SU-DHL-6 (cell line): Measurements from ENCODE around the gene XPO5.

ENCODE experiments used
- EZH2phosphoT487 ChIP-seq: fragments of 200-600 bp; sonication (generic), shearing (Covaris generic); conservative IDR thresholded peaks from 2 replicates; pipeline ENCODE4 v1.6.1; 2018; ENCODE audit warnings: mild to moderate bottlenecking, antibody characterized with exemption, low read length, moderate library complexity, mixed read lengths
- TF ChIP-seq, protein P1 (sequence below): fragments of 200-600 bp; sonication (generic); IDR thresholded peaks from one replicate; pipeline ENCODE4 v1.5.1; 2017; ENCODE audit warnings: antibody characterized with exemption, mild to moderate bottlenecking, low read length, moderate library complexity; ENCODE audit not compliant: insufficient read depth, poor library complexity, severe bottlenecking

- TF ChIP-seq, protein P1, sequence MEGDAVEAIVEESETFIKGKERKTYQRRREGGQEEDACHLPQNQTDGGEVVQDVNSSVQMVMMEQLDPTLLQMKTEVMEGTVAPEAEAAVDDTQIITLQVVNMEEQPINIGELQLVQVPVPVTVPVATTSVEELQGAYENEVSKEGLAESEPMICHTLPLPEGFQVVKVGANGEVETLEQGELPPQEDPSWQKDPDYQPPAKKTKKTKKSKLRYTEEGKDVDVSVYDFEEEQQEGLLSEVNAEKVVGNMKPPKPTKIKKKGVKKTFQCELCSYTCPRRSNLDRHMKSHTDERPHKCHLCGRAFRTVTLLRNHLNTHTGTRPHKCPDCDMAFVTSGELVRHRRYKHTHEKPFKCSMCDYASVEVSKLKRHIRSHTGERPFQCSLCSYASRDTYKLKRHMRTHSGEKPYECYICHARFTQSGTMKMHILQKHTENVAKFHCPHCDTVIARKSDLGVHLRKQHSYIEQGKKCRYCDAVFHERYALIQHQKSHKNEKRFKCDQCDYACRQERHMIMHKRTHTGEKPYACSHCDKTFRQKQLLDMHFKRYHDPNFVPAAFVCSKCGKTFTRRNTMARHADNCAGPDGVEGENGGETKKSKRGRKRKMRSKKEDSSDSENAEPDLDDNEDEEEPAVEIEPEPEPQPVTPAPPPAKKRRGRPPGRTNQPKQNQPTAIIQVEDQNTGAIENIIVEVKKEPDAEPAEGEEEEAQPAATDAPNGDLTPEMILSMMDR, result no peak
- TF ChIP-seq EZH2phosphoT487, result no peak
Measured at GRCh38 chr6:43506171-43506570, 69.7 kb downstream of the XPO5 start.
